GM18499 (cell line): ENCODE measurements around the gene HIVEP1.
"Not testable (repeated sequence)": the region's sequence is repeated elsewhere in the genome, so short reads cannot be mapped to it uniquely, and the experiment has no call there.

ENCODE experiments used
- ATAC-seq: cut with Tn5 transposase; IDR thresholded peaks from one replicate; pipeline ENCODE4 v1.9.1; 2021; ENCODE audit warnings: moderate number of reproducible peaks; ENCODE audit not compliant: insufficient read depth, unreplicated experiment

Gene HIVEP1

DNA sequence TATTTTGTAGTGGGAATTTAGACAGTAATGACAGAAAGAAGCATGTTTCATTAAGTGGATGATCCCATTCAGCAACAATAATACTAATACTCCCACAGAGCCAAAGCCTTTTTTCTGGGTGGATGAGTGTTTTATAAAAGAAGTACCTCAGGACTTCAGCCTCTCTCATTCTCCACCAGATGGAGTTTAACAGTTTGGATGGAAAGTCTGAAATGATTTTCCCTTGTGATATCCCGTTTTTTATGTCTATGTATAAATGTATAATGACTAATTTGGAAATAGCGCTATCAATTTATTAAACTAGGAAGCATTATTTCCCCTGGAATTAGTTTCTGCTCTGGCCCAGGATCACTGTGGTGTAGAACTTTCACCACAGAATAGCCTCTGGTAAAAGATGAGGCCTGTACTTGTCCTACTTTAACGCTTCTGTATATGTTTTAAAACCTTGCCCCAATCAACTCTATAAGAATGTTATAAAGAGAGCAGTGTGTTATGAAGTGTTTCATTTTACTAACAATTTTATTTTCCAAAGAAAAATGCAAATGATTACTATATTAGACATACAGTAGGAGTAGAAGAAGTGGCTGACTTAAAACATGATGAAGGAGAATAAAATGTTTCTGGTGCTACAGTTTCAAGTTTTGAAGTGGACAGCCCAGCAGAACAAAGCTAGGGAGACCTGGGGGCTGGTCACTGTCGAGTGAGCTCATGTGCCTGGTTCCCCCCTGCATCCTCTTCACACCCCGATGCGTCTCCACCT is 135.6 kb downstream of the HIVEP1 start:
- no peak for ATAC-seq

DNA sequence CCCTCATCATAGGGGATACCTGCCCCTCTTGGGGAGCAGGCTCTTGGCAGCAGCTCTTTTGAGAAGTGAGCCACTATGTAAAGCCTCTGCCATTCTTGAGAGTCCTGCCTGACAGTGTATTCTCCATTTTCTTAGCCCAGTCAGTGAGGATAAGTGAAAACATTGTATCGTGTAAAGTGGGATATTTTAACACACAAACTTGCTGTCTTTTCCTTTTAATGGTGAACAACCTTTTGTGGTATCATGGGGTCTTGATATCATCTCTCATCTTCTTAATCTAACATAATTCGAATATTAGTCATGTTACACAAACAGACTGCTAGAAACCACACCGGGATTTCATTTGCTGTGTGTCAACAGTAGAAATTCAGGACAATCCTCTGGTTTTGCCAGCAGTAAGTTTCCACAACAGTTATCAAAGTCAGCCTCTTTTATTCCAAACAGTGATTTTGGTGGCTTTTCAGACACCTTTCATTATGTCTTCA is 136.2 kb downstream of the HIVEP1 start:
- ATAC-seq, result no peak

DNA sequence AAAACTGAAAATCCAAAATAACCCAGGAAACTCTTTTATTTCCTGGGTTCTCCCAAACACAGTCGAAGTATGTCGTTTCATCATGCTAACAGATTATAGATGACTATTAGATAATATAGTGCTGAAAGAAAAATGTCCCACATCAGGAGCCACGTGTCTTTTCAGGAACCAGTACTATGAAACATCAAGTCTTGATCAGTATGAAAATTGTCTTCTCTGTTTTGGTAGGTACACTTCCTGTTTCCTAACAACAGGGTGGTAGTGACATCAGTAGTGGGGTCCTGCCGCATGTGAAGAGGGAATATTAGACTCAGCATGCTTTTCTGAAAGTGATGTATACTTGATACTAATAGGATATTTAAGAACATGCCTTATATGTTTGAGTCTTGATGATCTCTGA is 136.7 kb downstream of the HIVEP1 start:
- ATAC-seq, result no peak

DNA sequence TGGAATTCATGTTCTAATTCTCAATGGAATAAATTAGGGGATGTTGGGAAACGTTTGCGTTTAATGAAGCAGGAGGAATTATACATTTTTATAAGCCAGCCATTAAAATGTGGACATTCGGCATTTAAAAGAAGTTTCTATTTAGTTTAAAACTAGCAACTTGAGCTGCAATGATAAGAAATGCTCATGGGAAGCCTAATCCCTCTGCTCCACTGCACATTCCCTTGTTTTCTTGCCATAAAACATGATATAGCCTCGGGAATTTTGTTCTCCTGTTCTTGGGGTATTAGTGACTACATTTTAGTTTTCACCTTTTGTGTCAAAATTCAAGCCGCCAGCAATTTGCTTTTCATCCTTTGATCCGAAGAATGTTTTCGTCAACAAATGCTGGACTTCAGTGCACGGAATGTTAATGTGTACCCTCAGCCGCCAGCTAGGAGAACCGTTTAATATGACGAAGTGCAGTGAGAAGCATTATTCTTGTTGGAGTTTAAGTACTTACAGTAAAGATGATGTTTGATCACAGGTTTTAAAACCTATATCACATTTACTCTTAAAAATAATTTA is 137.9 kb downstream of the HIVEP1 start:
- no peak for ATAC-seq

DNA sequence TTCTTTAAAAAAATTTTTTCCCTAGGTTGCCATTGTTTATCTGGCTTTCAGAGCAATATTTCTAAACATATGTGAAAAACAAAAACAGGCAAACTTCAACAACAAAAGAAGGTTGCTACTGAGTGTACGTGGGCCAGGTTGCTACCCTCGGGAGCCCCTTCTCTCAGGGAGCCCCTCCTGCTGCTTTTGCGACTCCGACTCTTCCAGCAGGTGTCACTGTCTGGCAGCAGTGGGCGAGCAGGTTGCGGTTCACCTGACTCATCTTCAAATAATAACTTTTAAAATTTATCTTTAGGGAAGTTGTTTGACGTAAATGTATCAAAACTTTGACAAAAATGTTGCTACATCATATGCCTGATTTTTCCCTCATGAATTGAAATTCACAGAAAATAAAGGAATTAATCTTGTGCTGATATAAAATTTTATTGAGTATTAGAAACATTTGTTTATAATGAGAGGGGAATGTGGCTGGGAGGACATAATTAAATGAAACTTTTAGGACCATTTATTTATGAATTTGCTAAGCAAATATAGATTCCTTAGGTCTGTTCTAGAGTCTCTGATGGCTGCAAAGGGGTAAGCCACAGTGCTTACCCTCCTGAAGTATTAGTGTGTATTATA is 138.8 kb downstream of the HIVEP1 start:
- no peak for ATAC-seq

DNA sequence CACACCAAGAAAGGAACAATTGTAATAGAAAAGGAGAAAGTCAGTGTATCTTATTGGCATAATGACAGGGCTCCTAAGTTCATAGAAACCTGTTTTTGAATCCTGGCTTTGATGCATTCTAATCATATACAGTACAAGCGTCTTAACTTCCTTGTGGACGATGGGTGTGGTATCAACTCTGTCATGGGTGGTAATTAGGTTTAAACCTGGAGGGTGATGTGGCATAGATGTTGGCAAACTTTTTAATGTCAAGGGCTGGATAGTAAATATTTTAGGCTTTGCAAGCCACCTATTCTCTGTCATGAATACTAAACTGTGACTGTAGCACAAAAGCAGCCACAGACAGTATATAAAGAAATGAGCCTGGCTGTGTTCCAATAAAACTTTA is 139.3 kb downstream of the HIVEP1 start:
- ATAC-seq, result no peak

DNA sequence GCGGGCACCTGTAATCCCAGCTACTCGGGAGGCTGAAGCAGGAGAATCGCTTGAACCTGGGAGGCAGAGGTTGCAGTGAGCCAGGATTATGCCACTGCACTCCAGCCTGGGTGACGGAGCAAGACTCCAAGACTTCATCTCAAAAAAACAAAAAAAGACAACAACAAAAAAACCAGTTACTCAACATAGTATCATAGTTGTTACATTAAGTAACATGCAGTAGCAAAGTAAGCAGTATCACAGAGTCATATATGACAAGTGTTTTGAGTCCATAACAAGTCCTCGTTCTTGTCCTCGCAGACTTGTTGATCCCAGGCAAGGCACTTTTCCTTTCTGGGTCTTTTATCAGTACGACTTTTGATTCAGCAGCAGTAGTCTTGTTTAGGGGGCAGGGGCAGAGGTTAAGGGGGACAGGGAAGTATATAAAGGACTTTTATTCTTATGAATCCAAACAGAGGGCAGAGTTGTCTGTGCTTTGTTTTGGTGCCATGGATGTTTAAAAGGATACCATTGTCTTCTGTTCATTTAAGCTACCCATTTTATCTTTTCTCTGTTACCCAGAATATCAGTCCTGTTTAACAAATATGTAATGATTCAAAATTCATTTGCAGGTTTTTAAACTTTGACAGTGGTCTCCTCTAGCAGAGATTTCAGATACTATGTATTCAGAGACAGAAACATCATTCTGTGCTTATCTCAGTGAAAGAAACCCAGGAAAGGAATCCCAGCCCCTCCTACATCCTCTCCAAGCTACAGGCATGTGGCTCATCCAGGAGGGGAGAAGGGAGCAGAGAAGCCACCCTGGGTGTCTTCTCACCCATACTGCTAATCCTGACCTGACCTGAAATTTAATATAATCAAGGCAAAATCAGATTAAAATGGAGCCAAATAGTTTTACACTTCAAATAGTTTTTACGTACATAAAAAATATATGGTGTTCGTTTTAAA is 140.2 kb downstream of the HIVEP1 start:
- no peak for ATAC-seq

DNA sequence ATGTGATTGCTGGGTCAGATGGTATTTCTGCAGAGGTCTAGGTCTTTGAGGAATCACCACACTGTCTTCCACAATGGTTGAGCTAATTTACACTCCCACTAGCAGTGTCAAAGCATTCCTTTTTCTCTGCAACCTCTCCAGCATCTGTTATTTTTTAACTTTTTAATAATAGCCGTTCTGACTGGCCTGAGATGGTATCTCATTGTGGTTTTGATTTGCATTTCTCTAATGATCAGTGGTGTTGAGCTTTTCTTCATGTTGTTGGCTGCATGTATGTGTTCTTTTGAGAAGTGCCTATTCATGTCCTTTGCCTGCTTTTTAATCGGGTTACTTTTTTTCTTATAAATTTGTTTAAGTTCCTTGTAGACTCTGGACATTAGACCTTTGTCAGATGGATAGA is 143.7 kb downstream of the HIVEP1 start:
- not testable (repeated sequence) for ATAC-seq

DNA sequence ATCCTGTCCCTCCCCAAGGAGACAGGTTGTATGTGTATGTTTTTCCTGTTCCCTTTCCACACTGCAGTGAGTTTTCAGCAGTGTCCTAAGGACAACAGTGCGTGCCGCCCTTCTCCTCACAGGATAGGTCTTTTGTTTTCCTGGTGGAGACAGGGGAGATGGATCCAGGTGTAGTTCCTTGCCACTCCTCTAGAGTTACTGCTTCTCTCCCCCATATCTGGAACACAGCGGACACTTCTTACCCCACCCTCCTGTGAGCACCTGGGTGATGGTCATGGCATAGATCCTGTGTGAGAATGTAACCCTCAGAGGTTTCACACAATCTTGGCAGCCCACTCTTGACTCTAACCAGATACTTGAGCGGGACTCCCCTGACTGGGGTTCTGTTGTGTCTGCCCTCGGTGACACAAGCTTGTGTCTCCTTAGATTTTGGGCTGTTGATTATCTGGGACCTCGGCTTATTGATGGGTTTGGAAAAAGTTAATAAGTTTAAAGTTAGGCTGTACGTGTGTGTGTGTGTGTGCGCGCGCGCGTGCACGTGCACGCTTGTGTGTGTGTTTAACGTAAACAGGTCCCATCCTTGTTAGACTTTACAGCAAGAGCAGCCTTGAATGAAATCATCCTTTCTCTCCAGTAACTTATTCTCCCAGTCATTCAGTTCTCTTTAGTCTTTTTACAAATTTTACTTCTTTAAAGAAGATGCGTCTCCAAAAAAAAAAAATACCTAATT is 146.7 kb downstream of the HIVEP1 start:
- no peak for ATAC-seq

DNA sequence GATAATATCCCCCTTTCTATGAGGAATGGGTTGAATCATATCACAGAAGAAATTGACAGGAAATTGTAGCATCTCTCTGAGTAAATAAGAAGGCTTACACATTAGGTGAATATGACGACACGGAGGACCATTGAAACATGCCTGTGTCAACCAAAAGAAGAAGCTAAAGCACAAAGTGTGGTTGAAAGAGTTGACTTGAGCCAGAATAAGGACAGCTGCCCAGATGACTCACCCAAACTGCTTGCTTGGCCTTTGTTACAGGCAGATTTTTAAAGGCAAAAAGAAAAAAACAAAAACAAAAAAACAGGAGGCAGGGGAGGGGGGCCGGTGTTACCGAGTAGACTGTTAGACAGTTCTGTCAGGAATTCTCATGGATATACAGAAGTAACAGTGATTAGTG is 148.2 kb downstream of the HIVEP1 start:
- ATAC-seq, result no peak

DNA sequence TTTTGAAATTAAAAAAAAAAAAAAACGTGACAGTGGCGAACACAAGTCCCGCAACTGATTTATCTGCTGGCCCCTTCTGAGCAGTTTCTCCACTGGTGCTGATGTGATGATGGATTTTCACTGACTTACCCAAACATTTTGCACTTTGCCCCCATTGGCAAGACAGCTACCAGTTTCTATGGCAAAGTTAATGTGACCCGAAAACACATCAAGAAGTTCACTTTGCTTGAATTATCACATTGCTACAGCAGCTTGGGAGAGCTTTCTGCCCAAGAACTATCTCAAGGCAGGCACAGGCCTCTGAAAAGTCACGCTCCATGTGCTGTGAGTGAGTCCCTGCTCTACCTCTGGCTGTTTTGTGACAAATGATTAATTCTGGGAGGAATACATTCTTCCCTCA is 150.1 kb downstream of the HIVEP1 start:
- no peak for ATAC-seq

DNA sequence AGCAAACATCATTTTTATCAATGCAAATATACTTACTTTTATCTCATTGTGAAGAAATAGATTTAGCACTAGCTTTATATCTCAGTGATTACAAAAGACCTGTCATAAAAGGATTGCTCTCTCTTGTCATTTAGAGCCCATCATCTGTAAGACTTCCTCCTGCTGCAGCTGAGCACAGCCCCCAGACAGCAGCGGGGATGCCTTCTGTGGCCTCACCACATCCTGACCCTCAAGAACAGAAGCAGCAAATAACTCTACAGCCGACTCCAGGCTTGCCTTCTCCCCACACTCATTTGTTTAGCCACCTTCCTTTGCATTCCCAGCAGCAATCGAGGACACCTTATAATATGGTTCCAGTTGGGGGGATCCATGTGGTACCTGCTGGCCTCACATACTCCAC is 151.0 kb downstream of the HIVEP1 start:
- ATAC-seq, result peak; percentile 63

DNA sequence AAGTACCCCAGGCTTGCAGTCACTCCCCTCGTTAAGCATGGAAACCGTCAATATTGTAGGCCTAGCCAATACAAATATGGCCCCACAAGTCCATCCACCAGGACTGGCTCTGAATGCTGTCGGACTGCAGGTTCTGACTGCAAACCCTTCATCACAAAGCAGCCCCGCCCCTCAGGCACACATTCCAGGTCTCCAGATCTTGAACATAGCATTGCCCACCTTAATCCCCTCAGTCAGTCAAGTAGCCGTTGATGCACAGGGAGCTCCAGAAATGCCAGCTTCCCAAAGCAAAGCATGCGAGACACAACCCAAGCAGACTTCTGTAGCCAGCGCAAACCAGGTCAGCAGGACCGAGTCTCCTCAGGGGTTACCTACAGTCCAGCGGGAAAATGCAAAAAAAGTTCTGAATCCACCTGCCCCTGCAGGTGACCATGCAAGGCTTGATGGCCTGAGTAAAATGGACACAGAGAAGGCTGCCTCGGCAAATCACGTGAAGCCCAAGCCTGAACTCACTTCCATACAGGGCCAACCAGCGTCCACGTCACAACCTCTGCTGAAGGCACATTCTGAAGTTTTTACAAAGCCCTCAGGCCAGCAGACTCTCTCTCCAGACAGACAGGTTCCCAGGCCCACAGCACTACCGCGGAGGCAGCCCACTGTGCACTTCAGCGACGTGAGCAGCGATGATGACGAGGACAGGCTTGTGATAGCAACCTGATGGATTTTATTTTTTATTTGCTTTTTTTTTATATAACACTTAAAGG is 151.8 kb downstream of the HIVEP1 start:
- ATAC-seq, result no peak

DNA sequence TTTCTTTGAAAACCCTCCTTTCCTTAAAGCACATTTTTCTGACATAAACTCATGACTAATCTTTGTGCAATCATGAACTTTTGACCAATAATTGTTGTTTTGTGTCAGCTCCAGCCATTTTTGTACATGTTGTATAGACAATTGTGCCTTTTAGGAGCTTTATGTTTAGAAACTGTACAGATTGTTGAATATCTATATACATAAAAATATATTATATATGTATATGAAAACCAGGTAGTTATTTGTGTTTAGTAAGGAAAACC is 152.3 kb downstream of the HIVEP1 start:
- ATAC-seq, result no peak

DNA sequence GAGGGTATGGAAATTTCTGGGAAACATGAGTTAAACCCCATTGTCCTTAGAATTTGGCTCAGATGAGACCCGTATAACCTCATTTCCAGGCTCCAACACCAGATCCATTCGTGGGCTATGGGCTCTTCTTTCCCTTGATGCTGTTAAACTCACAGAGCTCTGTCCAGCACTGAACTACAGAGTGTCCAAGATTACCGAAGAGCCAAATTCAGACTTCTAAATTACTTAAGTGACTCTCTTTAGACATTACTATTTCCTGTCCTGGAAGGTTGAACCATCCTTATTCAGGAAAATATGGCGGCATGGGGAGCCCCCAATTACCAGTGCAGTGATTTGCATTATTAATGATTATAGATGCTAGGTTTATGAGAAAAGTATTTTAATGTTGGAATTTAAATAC is 153.2 kb downstream of the HIVEP1 start:
- ATAC-seq, result no peak

DNA sequence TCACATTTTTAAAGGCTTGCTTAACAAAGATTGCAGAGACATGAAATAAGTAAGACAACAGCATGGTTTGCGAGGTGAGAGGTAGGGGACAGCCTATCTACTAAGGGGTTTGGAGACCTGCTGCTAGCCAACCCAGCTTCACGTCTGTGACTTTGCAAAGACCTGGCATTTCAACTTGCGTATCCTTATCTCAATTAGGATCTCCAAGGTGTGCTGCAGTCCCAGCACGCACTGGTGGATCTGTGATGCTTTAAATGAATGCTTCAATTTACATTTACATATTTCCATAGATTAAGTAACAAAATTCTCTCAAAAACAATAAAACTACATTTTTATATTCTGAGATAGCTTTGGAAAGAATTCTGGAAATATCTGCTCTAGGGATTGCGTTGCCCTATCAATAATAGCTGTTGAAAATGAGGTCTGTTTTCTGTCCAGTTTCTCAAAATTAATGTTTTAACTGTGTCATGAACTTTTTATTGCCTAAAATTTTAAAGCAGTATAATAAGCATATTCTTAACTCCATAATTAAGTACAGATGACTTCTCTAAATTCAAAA is 153.7 kb downstream of the HIVEP1 start:
- no peak for ATAC-seq

DNA sequence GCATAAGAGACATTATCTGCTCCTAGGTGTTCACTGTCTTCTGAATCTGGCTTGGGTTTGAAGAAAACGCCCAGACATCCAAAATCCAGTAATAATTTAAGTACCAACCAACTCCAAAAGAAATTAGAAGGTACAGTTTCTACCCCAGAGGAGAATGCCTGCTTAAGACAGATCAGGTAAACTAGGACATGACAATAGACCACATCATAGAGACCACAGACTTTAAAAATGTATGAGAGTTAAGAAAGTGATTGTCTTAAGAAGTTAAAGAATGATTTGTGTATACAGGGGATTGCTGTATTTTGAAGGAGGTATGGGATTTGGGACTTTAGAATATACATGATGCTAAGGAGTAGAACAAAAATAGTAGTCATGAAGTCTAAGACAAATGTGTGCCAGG is 157.3 kb downstream of the HIVEP1 start:
- ATAC-seq, result no peak

DNA sequence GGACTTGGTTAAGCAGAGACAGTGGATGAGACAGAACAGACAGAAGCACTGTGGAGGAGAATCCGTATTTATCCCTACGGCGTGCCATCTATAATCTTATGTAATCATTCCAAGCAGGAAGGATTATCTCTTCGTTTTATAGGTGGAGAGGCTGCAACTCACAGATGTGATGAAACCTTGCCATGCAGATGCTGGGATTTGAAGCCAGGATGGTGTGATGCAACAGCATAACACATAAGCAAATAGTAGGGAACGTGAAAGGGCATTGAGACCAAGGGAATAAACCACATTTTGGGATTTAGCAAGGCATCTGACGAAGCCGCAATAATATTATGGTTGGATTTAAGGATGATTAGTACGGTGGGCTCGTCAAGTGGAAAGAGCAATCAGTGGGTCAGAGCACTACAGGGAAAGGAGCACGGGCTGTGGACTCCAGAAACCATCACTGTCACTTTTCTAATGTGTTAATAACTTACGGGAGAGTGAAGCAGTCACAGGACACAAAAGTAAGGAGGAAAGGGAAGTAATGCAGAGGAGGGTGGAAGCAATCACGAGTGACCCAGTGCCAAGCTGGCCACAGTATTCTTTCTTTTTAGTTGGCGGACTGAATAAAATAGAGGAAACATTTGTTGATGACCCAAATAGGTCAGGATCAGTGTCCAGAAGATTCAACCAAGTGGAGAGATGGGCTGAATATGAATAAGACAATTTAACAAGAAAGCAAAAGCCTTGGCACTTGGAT is 158.4 kb downstream of the HIVEP1 start:
- no peak for ATAC-seq

DNA sequence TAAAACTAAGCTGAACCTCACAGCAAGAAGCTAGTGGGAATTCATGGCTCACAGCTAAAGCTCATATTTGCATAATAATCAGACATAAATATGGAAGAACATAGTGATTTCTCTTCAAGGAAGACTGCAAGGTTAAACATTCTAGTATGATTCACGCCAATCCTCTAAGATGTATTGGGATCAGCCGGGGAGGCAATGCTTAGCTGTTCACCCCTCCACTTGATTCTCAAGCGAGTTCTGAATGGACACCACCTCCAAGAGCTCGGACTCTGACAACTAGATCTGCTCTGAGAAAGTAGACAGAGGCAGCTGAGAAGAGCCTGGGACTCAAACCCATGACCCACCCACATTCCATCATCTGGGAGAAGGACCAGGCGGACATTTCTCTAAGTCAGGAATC is 159.6 kb downstream of the HIVEP1 start:
- ATAC-seq, result no peak
